ENCODE results near the gene FBXW4. TPM values are rescaled to one million over a fixed set of nuclear protein-coding genes. Genes with fewer than 3 reads are reported as not detected.
A peak's percentile ranks its signal among the peaks of the same experiment; 100 is the strongest.
"Not testable (repeated sequence)": the region's sequence is repeated elsewhere in the genome, so short reads cannot be mapped to it uniquely, and the experiment has no call there.

The FBXW4 gene
- total RNA-seq, 1 donor from 2014 or later, result 29.4 TPM

- DNase-seq (ENCODE audit: low read depth in 2 of 2), result no peak
Measured at GRCh38 chr10:101617824-101618568, 77.0 kb downstream of the FBXW4 start.

GRCh38 chr10:101617102-101617823 lies 77.7 kb downstream of the FBXW4 start:
- no peak for DNase-seq (ENCODE audit: low read depth in 2 of 2)

- no peak for DNase-seq (ENCODE audit: low read depth in 2 of 2)
Measured at GRCh38 chr10:101616415-101617101, 78.4 kb downstream of the FBXW4 start.

- no peak for DNase-seq (ENCODE audit: low read depth in 2 of 2)
Measured at GRCh38 chr10:101615525-101616116, 79.3 kb downstream of the FBXW4 start.

GRCh38 chr10:101614663-101615524 lies 80.1 kb downstream of the FBXW4 start:
- DNase-seq (ENCODE audit: low read depth in 2 of 2), result no peak

- DNase-seq (ENCODE audit: low read depth in 2 of 2), result no peak
Measured at GRCh38 chr10:101613646-101614045, 81.3 kb downstream of the FBXW4 start.

GRCh38 chr10:101612872-101613271 lies 82.1 kb downstream of the FBXW4 start:
- DNase-seq (ENCODE audit: low read depth in 2 of 2), result no peak

GRCh38 chr10:101612086-101612485 lies 82.9 kb downstream of the FBXW4 start:
- no peak for DNase-seq (ENCODE audit: low read depth in 2 of 2)

GRCh38 chr10:101611096-101611905 lies 83.7 kb downstream of the FBXW4 start:
- no peak for DNase-seq (ENCODE audit: low read depth in 2 of 2)

- peak in 1 of 2 donors; percentile 37 for DNase-seq (ENCODE audit: low read depth in 2 of 2)
Measured at GRCh38 chr10:101609481-101609880, 85.5 kb downstream of the FBXW4 start.

GRCh38 chr10:101607124-101607523 lies 87.8 kb downstream of the FBXW4 start:
- peak in 1 of 2 donors; percentile 61 for DNase-seq (ENCODE audit: low read depth in 2 of 2)

GRCh38 chr10:101602761-101603398 lies 92.1 kb downstream of the FBXW4 start:
- peak; percentile 68 to 81 for DNase-seq (ENCODE audit: low read depth in 2 of 2)

GRCh38 chr10:101601541-101601940 lies 93.4 kb downstream of the FBXW4 start:
- DNase-seq (ENCODE audit: low read depth in 2 of 2), result no peak

GRCh38 chr10:101597091-101597900 lies 97.7 kb downstream of the FBXW4 start:
- no peak for DNase-seq (ENCODE audit: low read depth in 2 of 2)

GRCh38 chr10:101595591-101596433 lies 99.2 kb downstream of the FBXW4 start:
- no peak for DNase-seq (ENCODE audit: low read depth in 2 of 2)

GRCh38 chr10:101593331-101593730 lies 101.6 kb downstream of the FBXW4 start:
- DNase-seq (ENCODE audit: low read depth in 2 of 2), result not testable (repeated sequence)

GRCh38 chr10:101588879-101589278 lies 106.1 kb downstream of the FBXW4 start:
- DNase-seq (ENCODE audit: low read depth in 2 of 2), result peak in 1 of 2 donors; percentile 54
